Endothelial cell of umbilical vein (primary cell): ENCODE data around the gene EPRS1. TPM values are rescaled to one million over a fixed set of nuclear protein-coding genes. Genes with fewer than 3 reads are reported as not detected.

Experiments used
- BruUV-seq: library from RNA; stranded (reverse); fragments of 400-500 nt; replicated peaks from 2 replicates; lab custom pipeline; 2021; lab: Mats Ljungman, UMichigan
- CTCF ChIA-PET: fragments of 300-600, 350-600 bp; sonication (Branson Sonifier 250); formaldehyde crosslinking; loops from one replicate; lab custom pipeline; 2021; ENCODE audit warnings: antibody characterized with exemption, inconsistent platforms; lab: Charles Lee
- POLR2A ChIA-PET: fragments of 300-600, 350-600 bp; sonication (Branson Sonifier 250); formaldehyde crosslinking; loops from one replicate; lab custom pipeline; 2021; ENCODE audit warnings: antibody characterized with exemption, inconsistent platforms; lab: Charles Lee
- DNase-seq: peaks from one replicate; pipeline ENCODE4 v3.0.0-alpha.2; 2011; ENCODE audit warnings: low read depth, low spot score
- FAIRE-seq: peaks from 2 replicates; lab custom pipeline; 2011; peaks lifted over from hg19 to GRCh38; lab: Jason Lieb, UNC
- H2AFZ ChIP-seq: 2 replicates; pipeline ENCODE4 v1.6.0; 2012; ENCODE audit warnings: low read depth, low read length, control low read depth, inconsistent platforms
- H3K27ac ChIP-seq: 2 replicates; pipeline ENCODE4 v1.5.1; 2011; ENCODE audit warnings: low read depth, mild to moderate bottlenecking, control low read depth, low read length, moderate library complexity; ENCODE audit not compliant: insufficient read depth
- H3K27me3 ChIP-seq, 2 experiments: 2 replicates each; pipeline versions ENCODE4 v1.6.0 to v1.6.1; 2011; ENCODE audit warnings: low read length in 2 of 2, mixed read lengths in 1 of 2; ENCODE audit not compliant: control insufficient read depth in 2 of 2, insufficient read depth in 2 of 2
- H3K36me3 ChIP-seq, 2 experiments: 2 replicates in 1 of 2; 3 replicates in 1 of 2; pipeline ENCODE4 v1.5.1; 2011; ENCODE audit warnings: low read length in 2 of 2, mild to moderate bottlenecking in 1 of 2, moderate library complexity in 1 of 2; ENCODE audit not compliant: control insufficient read depth in 2 of 2, insufficient read depth in 2 of 2; ENCODE audit errors: extremely low read depth in 1 of 2
- H3K4me1 ChIP-seq: 3 replicates; pipeline ENCODE4 v1.5.1; 2011; ENCODE audit warnings: mild to moderate bottlenecking, low read length; ENCODE audit not compliant: control insufficient read depth, insufficient read depth; ENCODE audit errors: extremely low read depth
- H3K4me2 ChIP-seq: 2 replicates; pipeline ENCODE4 v1.6.1; 2011; ENCODE audit warnings: low read length, control low read depth, mixed read lengths; ENCODE audit not compliant: insufficient read depth
- H3K4me3 ChIP-seq, 3 experiments: fragments of 200-600 bp in 1 of 3; sonication (generic), shearing (Covaris generic) in 1 of 3; replicated peaks in 1 of 3; 2 replicates each; pipeline ENCODE4 v1.5.1; 2011 to 2016; ENCODE audit warnings: control low read depth in 3 of 3, low read length in 3 of 3, mild to moderate bottlenecking in 2 of 3, inconsistent platforms in 1 of 3, low read depth in 1 of 3, moderate library complexity in 1 of 3; ENCODE audit not compliant: insufficient read depth in 1 of 3
- H3K79me2 ChIP-seq: 2 replicates; pipeline ENCODE4 v1.6.0; 2012; ENCODE audit warnings: low read length, inconsistent platforms; ENCODE audit not compliant: control insufficient read depth, insufficient read depth
- H3K9ac ChIP-seq: replicated peaks from 2 replicates; pipeline ENCODE3; 2011; ENCODE audit warnings: low read length, control low read depth; ENCODE audit not compliant: insufficient read depth; ENCODE audit errors: extremely low read depth
- H3K9me1 ChIP-seq: replicated peaks from 3 replicates; pipeline ENCODE4 v1.6.0; 2011; ENCODE audit warnings: mild to moderate bottlenecking, low read length; ENCODE audit not compliant: control insufficient read depth, insufficient read depth; ENCODE audit errors: extremely low read depth
- H3K9me3 ChIP-seq: replicated peaks from 2 replicates; pipeline ENCODE4 v1.5.1; 2012; ENCODE audit warnings: low read length, inconsistent platforms; ENCODE audit not compliant: control insufficient read depth, insufficient read depth
- H4K20me1 ChIP-seq: replicated peaks from 2 replicates; pipeline ENCODE3; 2011; ENCODE audit warnings: mild to moderate bottlenecking, low read length; ENCODE audit not compliant: control insufficient read depth, insufficient read depth; ENCODE audit errors: extremely low read depth
- CTCF ChIP-seq, 2 donors: IDR thresholded peaks; 1 replicate in 1 of 2; 2 replicates in 1 of 2; pipeline ENCODE4 v1.5.1; 2011; ENCODE audit warnings: low read length in 2 of 2, mild to moderate bottlenecking in 2 of 2, moderate library complexity in 2 of 2, control low read depth in 1 of 2, inconsistent platforms in 1 of 2, low read depth in 1 of 2; ENCODE audit not compliant: insufficient read depth in 1 of 2; ENCODE audit errors: extremely low read depth in 1 of 2
- EZH2 ChIP-seq: IDR thresholded peaks from 2 replicates; pipeline ENCODE4 v1.6.1; 2012; ENCODE audit warnings: borderline replicate concordance, low read depth, mild to moderate bottlenecking, moderate library complexity, low read length, inconsistent platforms; ENCODE audit not compliant: severe bottlenecking
- FOS ChIP-seq: IDR thresholded peaks from 2 replicates; pipeline ENCODE4 v1.6.1; 2011; ENCODE audit warnings: mild to moderate bottlenecking, low read length, moderate library complexity, borderline replicate concordance; ENCODE audit not compliant: insufficient read depth
- GATA2 ChIP-seq: IDR thresholded peaks from 2 replicates; pipeline ENCODE4 v1.7.0; 2011; ENCODE audit warnings: low read depth, mild to moderate bottlenecking, moderate library complexity, mixed read lengths, low read length; ENCODE audit not compliant: insufficient read length, insufficient read depth
- JUN ChIP-seq: IDR thresholded peaks from 2 replicates; pipeline ENCODE4 v1.6.1; 2011; ENCODE audit warnings: borderline replicate concordance, low read depth; ENCODE audit not compliant: insufficient read length, insufficient read depth
- MAX ChIP-seq: IDR thresholded peaks from 2 replicates; pipeline ENCODE4 v1.6.1; 2011; ENCODE audit not compliant: insufficient read depth, insufficient read length
- MYC ChIP-seq: IDR thresholded peaks from one replicate; pipeline ENCODE4 v1.6.1; 2011; ENCODE audit warnings: mild to moderate bottlenecking, low read depth, low read length
- POLR2A ChIP-seq: IDR thresholded peaks from 2 replicates; pipeline ENCODE4 v1.6.1; 2012; ENCODE audit warnings: low read depth, mild to moderate bottlenecking, control low read depth, low read length
- POLR2AphosphoS5 ChIP-seq: IDR thresholded peaks from 2 replicates; pipeline ENCODE4 v1.6.1; 2012; ENCODE audit warnings: low read depth, mild to moderate bottlenecking, control low read depth, low read length, moderate library complexity; ENCODE audit not compliant: insufficient read depth
- dilution Hi-C: fragments of 300-500 bp; cut with MboI; formaldehyde crosslinking; loops from one replicate; pipeline ENCODE4 v1.15.0; 2019; ENCODE audit warnings: low sequenced_read_pairs; ENCODE audit not compliant: extremely low pct_ligation_motif_present
- intact Hi-C: fragments of 100-400 bp; cut with micrococcal nuclease; formaldehyde crosslinking; loops from one replicate; pipeline ENCODE4 v1.10.0; 2022
- polyA plus RNA-seq, 4 experiments: library from polyadenylated mRNA; depleted of rRNA in 3 of 4; stranded (reverse) in 3 of 4; unstranded in 1 of 4; fragments of >200 nt; gene quantifications; 2 replicates each; pipeline versions ENCODE4 v1.2.1 to v1.2.3, GENCODE V29; 2011 to 2012; ENCODE audit warnings: missing spikeins in 1 of 4
- total RNA-seq: library from RNA; stranded (reverse); gene quantifications from 2 replicates; pipeline ENCODE4 v1.2.3, GENCODE V29; 2021

The EPRS1 gene
- total and polyA plus RNA-seq, 2 donors (not counting 3 experiments of a cell fraction or from before 2014, with no cell fraction given): 22.9 to 109 TPM

GRCh38 chr1:220032911-220033310 lies 13.4 kb downstream of the EPRS1 start:
- Histone ChIP-seq H3K9me1 (no peaks in the 10 kb centered on the region), H3K36me3 (peaks cover 0 to 14% of the 10 kb centered on the region in 2 experiments), H3K9ac (no peak overlapping the region), H4K20me1 (peaks cover 2% of the 10 kb centered on the region), H3K4me2 (no peak overlapping the region), H2AFZ (no peak overlapping the region), H3K9me3 (no peaks in the 10 kb centered on the region), H3K79me2 (peaks cover 32% of the 10 kb centered on the region), H3K27me3 (no peaks in the 10 kb centered on the region), H3K27ac (no peak overlapping the region), H3K4me3 (no peak overlapping the region), H3K4me1 (no peaks in the 10 kb centered on the region)
- dilution Hi-C loops: no loop called here
- TF ChIP-seq JUN (no peak), MYC (no peak), FOS (no peak), EZH2 (no peak), GATA2 (no peak), MAX (no peak), CTCF (IDR thresholded peaks at IDR 0.05; ENCODE audit: extremely low read depth in 1 of 2, insufficient read depth in 1 of 2, low read depth in 1 of 2, low read length in 2 of 2) (no peak), POLR2AphosphoS5 (no peak), POLR2A (no peak)
- ChIA-PET CTCF (interaction anchor here (0.9 to 1.4 kb wide), 3 partner anchors 10 to 42 kb away, joined by 3 to 6 read pairs (median 3); no protein-coding TSS in a partner anchor), POLR2A (no interaction called here)
- intact Hi-C loops: no loop called here
- FAIRE-seq (no peak), DNase-seq (peak; percentile 58)
- BruUV-seq: no TSS peak
